SHP77 (cell line): ENCODE measurements around the gene CALHM1.
"Not testable (repeated sequence)": the region's sequence is repeated elsewhere in the genome, so short reads cannot be mapped to it uniquely, and the experiment has no call there.

Experiments used
- DNase-seq, 2 experiments: peaks; one replicate each; lab custom pipeline; 2025; lab: John Stamatoyannopoulos, UW

The CALHM1 gene

DNA sequence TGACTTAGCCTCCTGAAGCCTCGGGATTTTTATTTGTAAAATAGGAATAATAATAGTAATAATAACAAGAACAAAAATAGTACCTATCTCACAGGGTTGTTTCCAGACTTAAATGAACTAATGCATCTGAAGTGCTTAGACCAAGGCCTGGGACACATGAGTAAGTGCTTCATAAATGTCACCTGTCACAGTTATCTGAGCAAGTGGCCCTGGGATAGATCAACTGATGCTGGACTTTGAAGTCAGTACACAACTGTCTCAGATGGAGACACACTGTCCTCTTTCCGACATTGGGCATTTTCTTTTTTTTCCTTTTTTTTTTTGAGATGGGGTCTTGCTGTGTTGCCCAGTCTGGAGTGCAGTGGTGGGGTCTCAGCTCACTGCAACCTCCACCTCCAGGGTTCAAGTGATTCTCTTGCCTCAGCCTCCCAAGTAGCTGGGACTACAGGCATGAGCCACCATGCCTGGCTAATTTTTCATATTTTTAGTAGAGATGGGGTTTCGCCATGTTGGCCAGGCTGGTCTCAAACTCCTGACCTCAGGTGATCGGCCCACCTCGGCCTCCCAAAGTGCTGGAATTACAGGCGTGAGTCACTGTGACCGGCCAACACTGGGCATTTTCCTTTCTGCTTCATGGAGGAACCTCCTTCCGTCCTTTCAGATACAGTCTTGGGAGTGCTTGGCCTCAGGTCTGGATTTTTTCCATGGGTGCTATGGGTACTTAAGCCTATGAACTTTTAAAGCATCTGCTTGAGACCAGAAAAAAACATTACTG lies 28.1 kb upstream of the CALHM1 start:
- not testable (repeated sequence) for DNase-seq

GRCh38 chr10:103481974-103482531 lies 23.4 kb upstream of the CALHM1 start:
- peak; percentile 72 to 78 for DNase-seq

GRCh38 chr10:103480521-103480920 lies 21.8 kb upstream of the CALHM1 start:
- DNase-seq = no peak

- DNase-seq = no peak
Observed at GRCh38 chr10:103479135-103479534, 20.4 kb upstream of the CALHM1 start, which contains the start of gene CALHM3. Gene CALHM3, minus strand, starts transcription at chr10:103479240. Its CDS starts 208 bp downstream, at chr10:103479032.

- DNase-seq = no peak
Observed at GRCh38 chr10:103478671-103479070, 20.0 kb upstream of the CALHM1 start.

GRCh38 chr10:103476046-103476768 lies 17.5 kb upstream of the CALHM1 start:
- DNase-seq = peak; percentile 34 to 60

- no peak for DNase-seq
Observed at GRCh38 chr10:103475437-103475836, 16.7 kb upstream of the CALHM1 start.

DNA sequence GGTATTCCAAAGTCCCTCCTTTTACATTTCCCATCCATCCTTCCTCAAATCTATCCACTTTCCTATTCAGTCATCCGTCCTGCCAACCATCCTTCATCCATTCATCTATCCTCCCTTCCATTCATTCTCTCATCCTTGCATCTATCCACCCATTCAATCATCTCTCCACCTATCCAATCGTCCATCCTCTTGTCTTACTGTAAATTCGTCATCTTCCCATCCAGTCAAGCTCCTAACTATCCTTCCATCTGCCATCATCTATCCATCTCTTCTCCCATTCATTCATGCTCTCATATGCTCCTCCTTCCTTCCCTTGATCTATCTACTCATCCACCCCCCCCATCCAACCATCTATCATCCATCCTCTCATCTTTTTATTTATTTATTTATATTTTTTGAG lies 15.4 kb upstream of the CALHM1 start:
- no peak for DNase-seq

DNA sequence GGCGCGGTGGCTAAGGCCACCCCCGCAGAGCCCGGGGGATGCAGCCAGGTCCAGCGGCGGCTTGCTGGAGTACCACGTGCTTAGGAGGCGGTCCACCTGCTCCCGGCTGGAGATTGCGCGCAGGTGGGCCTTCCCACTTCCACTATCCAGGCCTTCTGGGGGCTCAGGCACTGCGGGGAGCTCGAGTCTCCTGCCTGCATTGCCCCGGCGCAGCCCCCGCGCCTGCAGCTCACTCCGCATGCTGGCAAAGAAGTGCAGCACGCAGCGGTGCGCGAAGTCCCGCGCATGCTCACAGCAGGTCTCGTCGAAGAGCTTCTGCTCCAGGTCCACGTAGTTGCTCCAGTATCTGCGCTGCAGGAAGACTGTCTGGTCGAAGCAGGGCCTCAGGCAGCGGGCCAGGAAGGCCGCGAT lies 14.6 kb upstream of the CALHM1 start:
- DNase-seq = no peak

- DNase-seq = no peak
Observed at GRCh38 chr10:103472005-103472404, 13.3 kb upstream of the CALHM1 start.

DNA sequence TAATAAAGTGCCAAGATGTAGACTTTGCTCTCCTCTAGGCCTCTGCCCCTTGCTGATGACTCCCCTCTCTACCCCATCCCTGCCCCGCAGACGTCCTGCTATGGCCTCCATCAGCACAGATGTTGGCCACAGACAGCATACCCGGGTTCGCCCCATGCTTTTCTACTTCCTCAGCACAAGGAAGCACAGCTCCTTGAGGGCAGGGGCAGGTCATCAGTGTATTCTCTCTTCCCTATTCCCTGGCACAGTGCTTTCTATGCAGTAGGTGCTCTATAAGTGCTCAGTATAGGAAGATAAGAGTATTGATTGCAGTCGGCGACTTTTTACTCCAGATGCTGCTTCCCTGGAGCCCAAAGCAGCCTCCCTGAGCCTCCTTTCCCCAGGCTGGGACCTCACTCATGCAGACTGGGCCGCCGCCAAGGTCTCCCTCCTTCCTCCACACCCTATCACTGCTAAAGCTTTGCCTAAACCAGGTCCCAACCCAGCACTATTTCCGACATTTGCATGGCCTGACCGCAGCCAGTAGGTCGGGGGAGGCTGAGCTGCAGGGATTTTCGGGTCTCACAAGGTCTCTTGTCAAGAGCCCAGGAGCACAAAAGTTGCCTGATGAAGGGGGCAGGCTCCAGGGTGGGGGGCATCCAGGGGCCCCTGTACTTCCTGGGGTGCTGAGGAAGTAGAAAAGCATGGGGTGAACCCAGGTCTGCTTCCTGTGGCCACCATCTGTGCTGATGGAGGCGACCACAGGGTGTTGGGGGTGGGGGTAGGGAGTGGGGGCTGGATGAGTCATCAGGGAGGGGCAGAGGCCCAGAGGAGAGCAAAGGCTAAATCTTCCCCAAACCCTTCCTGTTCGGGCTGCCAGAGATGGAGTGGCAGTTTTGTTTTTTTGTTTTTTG lies 12.3 kb upstream of the CALHM1 start:
- DNase-seq = no peak

GRCh38 chr10:103469201-103469600 lies 10.5 kb upstream of the CALHM1 start:
- DNase-seq = no peak

DNA sequence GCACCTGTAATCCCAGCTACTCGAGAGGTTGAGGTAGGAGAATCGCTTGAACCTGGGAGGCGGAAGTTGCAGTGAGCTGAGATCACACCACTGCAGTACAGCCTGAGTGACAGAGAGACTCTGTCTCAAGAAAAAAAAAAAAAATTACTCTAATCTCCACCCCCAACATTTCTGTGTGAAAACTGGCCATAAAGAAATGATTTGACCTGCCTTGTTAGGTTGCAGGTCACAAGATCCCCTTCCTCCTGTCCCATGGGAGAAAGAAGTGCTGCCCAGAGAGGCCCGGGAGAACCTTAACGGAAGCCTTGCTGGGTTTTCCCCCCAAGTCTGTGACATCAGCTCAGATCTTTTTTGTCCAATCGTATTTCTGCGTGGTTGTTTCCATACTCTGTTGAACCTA lies 8.7 kb upstream of the CALHM1 start:
- DNase-seq = no peak

GRCh38 chr10:103466734-103467133 lies 8.0 kb upstream of the CALHM1 start:
- DNase-seq = no peak

- DNase-seq = no peak
Observed at GRCh38 chr10:103465411-103466179, 6.9 kb upstream of the CALHM1 start.

DNA sequence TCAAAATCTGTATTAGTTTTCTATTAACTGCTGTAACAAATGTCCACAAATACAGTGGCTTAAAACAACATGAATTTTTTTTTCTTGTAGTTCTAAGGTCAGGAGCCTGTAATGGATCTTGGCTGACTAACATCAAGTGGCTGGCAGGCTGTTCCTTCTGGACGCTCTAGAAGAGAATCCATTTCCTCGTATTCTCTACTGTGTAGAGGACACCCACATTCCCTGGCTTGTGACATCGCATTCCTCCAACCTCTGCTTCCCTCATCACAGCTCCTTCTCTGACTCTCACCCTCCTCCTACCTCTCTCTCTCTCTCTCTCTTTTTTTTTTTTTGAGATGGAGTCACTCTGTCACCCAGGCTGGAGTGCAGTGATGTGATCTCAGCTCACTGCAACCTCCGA lies 4.8 kb upstream of the CALHM1 start:
- DNase-seq = no peak

GRCh38 chr10:103459615-103460014 lies 915 bp upstream of the CALHM1 start:
- no peak for DNase-seq

DNA sequence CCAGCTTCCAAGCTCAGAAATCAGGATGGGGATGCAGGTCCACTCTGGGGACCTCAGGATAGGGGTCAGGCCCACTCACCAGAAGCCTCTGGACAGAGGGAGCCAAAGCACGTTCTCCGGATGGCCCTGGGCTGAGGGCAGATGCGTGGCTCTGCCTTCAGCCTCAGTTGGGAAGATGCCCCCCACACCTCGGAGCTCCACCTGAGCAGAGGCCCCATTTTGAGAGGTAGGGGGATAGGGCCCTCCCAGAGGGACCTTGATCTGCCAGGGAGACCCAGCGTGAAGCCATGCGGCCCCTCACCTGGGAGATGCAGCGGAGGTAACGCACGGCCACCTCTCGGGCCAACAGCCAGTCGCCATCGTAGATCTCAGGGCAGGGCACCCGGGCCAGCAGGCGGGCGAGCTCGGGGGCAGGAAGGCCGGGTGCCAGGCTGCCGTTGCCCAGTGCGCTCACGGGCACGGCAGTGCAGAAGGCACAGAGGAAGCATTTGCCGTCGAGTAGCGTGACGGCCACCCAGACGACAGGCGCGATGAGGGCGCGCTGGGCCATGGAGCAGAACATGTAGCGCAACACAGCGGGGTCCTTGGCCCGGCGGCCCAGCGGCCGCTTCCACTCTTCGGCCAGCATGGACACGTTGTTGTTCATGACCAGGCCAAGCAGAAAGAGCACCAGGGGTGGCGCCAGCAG lies 660 bp downstream of the CALHM1 start:
- DNase-seq = no peak

- DNase-seq = no peak
Observed at GRCh38 chr10:103457176-103457712, 1.5 kb downstream of the CALHM1 start.

DNA sequence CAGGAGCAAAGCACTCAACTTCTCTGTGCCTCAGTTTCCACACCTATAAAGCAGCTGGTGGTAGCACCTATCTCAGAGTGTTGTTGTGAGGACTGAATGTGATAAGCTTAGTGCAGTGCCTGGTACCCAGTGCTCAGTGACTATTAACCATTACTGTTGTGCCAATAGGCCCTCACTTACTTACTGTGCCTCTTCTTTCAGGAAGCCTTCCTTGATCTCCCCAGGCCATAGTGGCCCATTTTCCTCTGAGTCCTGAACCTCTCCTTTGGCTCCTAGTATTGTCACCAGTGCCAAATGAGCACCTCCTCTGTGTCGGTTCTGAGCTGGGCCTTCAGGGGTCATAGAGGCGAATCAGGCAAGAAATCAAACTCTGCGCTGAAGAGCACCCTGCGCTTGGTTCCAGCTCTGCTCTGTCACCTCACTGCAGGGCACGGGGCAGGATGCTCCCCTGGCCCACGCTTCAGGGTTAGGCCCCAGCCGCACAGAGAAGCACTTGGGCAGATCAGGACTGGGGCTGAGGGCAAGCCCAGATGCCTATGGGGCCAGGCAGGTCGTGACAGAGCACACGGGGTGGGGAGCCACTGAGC lies 2.5 kb downstream of the CALHM1 start:
- no peak for DNase-seq
